ENCODE data around the gene SLC25A5.

GRCh38 chrX:119497185-119497584 is 28.9 kb downstream of the SLC25A5 start:
- TF ChIP-seq CTCF (IDR thresholded peaks at IDR 0.05; ENCODE audit: poor library complexity, severe bottlenecking) = no peak
- TF ChIP-seq POLR2AphosphoS5 (IDR thresholded peaks at IDR 0.05) = no peak
- TF ChIP-seq EP300 (conservative IDR thresholded peaks at IDR 0.05; ENCODE audit: poor library complexity, severe bottlenecking) = no peak
- TF ChIP-seq EZH2 (IDR thresholded peaks at IDR 0.05; ENCODE audit: borderline replicate concordance, insufficient read depth, low read length, poor library complexity, severe bottlenecking) = no peak
- TF ChIP-seq TAF1 (IDR thresholded peaks at IDR 0.05; ENCODE audit: low read depth) = no peak
- no peak for TF ChIP-seq REST (IDR thresholded peaks at IDR 0.05; ENCODE audit: borderline replicate concordance)
- TF ChIP-seq RAD21 (conservative IDR thresholded peaks at IDR 0.05) = no peak
- no peak for TF ChIP-seq SMC3 (conservative IDR thresholded peaks at IDR 0.05; ENCODE audit: poor library complexity)
- TF ChIP-seq MXI1 (conservative IDR thresholded peaks at IDR 0.05; ENCODE audit: poor library complexity, severe bottlenecking) = no peak
